ENCODE results near the gene CXorf51A. TPM values are rescaled to one million over a fixed set of nuclear protein-coding genes. Genes with fewer than 3 reads are reported as not detected.

Gene CXorf51A
- total RNA-seq, 1 experiment from 2014 or later = not detected

DNA sequence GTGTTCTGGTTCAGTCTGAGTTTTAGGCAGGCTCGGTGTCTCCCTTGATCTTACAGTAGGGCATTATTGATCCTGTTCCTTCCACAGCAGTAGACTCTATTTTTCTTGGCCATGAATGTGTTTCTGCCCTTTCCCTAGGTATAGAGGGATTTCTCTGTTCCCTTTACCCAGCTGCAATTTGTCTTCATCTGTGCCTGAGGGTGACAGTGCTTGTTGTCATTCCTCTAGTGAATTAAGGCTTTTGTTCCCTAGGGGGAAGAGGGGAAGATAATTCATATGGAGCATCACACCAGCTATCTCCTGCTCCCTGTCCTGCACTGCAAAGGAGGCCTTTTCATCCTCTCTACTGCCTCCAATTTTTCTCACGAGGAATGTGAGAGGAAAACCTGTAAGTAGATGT lies 39.7 kb upstream of the CXorf51A start:
- Mint-ChIP-seq H3K9me3 (peaks cover 62 to 65% of the 10 kb centered on the region in 2 experiments), H3K36me3 (ENCODE audit: insufficient read depth in 1 of 3, low read depth in 3 of 3) (peaks cover 1 to 19% (median 3%) of the 10 kb centered on the region in 3 experiments; a peak in 5 of 7 replicates), H3K4me1 (no peaks in the 10 kb centered on the region), H3K4me3 (no peak overlapping the region), H3K27ac (no peak overlapping the region), H3K27me3 (ENCODE audit: low read depth) (no peaks in the 10 kb centered on the region)
- Histone ChIP-seq H2BK120ac (ENCODE audit: low read depth, low read length, poor library complexity, severe bottlenecking) (no peak overlapping the region), H2BK12ac (ENCODE audit: insufficient read length, low read depth, low read length) (no peak overlapping the region), H3K18ac (ENCODE audit: insufficient read length, low read depth, low read length) (no peak overlapping the region), H4K20me1 (ENCODE audit: control insufficient read depth, insufficient read depth, insufficient read length) (no peaks in the 10 kb centered on the region), H4K5ac (ENCODE audit: insufficient read length, low read depth, low read length) (no peak overlapping the region), H3K9ac (ENCODE audit: extremely low read depth, insufficient read length, low read length) (no peak overlapping the region), H3K79me2 (ENCODE audit: insufficient read depth, low read length) (no peaks in the 10 kb centered on the region), H3K27ac (ENCODE audit: insufficient read length, low read depth, low read length) (no peak overlapping the region), H2AFZ (ENCODE audit: low read length) (no peak overlapping the region), H3K23ac (ENCODE audit: insufficient read length, low read depth, low read length) (no peak overlapping the region), H3K4me2 (ENCODE audit: insufficient read depth, insufficient read length, low read length) (no peak overlapping the region), H3K27me3 (ENCODE audit: insufficient read depth, low read length) (no peaks in the 10 kb centered on the region), H4K8ac (replicated peaks; ENCODE audit: insufficient read length, low read depth, low read length) (no peak overlapping the region), H3K56ac (ENCODE audit: insufficient read length, low read depth, low read length) (no peak overlapping the region), H3K4ac (ENCODE audit: low read depth, low read length) (no peak overlapping the region), H3T11ph (ENCODE audit: low read length) (no peak overlapping the region), H3K14ac (ENCODE audit: insufficient read depth, low read length) (no peak overlapping the region), H3K4me1 (ENCODE audit: insufficient read depth, low read length) (no peaks in the 10 kb centered on the region), H2AK5ac (ENCODE audit: insufficient read length, low read length) (no peak overlapping the region), H2BK5ac (ENCODE audit: insufficient read length, low read length) (no peak overlapping the region), H3K79me1 (ENCODE audit: insufficient read depth, low read depth, low read length, poor library complexity, severe bottlenecking) (no peaks in the 10 kb centered on the region), H4K91ac (ENCODE audit: insufficient read length, low read depth, low read length) (no peak overlapping the region), H2BK15ac (ENCODE audit: low read depth, low read length) (no peak overlapping the region), H2BK20ac (ENCODE audit: low read depth, low read length, poor library complexity, severe bottlenecking) (no peak overlapping the region), H3K9me3 (ENCODE audit: control insufficient read depth, low read depth, low read length) (peaks cover 25% of the 10 kb centered on the region), H3K23me2 (ENCODE audit: insufficient read length, low read depth, low read length, poor library complexity, severe bottlenecking) (no peaks in the 10 kb centered on the region)
- TF ChIP-seq, protein P1, sequence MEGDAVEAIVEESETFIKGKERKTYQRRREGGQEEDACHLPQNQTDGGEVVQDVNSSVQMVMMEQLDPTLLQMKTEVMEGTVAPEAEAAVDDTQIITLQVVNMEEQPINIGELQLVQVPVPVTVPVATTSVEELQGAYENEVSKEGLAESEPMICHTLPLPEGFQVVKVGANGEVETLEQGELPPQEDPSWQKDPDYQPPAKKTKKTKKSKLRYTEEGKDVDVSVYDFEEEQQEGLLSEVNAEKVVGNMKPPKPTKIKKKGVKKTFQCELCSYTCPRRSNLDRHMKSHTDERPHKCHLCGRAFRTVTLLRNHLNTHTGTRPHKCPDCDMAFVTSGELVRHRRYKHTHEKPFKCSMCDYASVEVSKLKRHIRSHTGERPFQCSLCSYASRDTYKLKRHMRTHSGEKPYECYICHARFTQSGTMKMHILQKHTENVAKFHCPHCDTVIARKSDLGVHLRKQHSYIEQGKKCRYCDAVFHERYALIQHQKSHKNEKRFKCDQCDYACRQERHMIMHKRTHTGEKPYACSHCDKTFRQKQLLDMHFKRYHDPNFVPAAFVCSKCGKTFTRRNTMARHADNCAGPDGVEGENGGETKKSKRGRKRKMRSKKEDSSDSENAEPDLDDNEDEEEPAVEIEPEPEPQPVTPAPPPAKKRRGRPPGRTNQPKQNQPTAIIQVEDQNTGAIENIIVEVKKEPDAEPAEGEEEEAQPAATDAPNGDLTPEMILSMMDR (conservative IDR thresholded peaks at IDR 0.05) = no peak
- no peak for DNase-seq
- no CpG with 5 or more reads among the region's 2 CpGs for WGBS (ENCODE audit: extremely low coverage, insufficient read length, low lambda C conversion rate)
